ENCODE measurements around the gene DLG2.

DLG2 gene

GRCh38 chr11:83862033-83862432 lies 1765.1 kb downstream of the DLG2 start:
- DNase-seq: no peak

GRCh38 chr11:83858694-83859093 lies 1768.5 kb downstream of the DLG2 start:
- DNase-seq: no peak

GRCh38 chr11:83855237-83855636 lies 1771.9 kb downstream of the DLG2 start:
- DNase-seq: no peak

GRCh38 chr11:83852775-83853442 lies 1774.2 kb downstream of the DLG2 start:
- no peak for DNase-seq

GRCh38 chr11:83852012-83852411 lies 1775.1 kb downstream of the DLG2 start:
- DNase-seq: no peak

- no peak for DNase-seq
Observed at GRCh38 chr11:83847467-83848034, 1779.6 kb downstream of the DLG2 start.

- DNase-seq: no peak
Observed at GRCh38 chr11:83845797-83846196, 1781.3 kb downstream of the DLG2 start.

- no peak for DNase-seq
Observed at GRCh38 chr11:83840326-83840725, 1786.8 kb downstream of the DLG2 start.

GRCh38 chr11:83836883-83837654 lies 1790.1 kb downstream of the DLG2 start:
- no peak for DNase-seq

GRCh38 chr11:83836065-83836464 lies 1791.1 kb downstream of the DLG2 start:
- no peak for DNase-seq

GRCh38 chr11:83835423-83835822 lies 1791.7 kb downstream of the DLG2 start:
- DNase-seq: no peak

- no peak for DNase-seq
Observed at GRCh38 chr11:83831929-83832328, 1795.2 kb downstream of the DLG2 start.

- no peak for DNase-seq
Observed at GRCh38 chr11:83827940-83828554, 1799.1 kb downstream of the DLG2 start.

GRCh38 chr11:83827520-83827919 lies 1799.6 kb downstream of the DLG2 start:
- DNase-seq: no peak

- no peak for DNase-seq
Observed at GRCh38 chr11:83826078-83826477, 1801.1 kb downstream of the DLG2 start.

GRCh38 chr11:83823461-83824025 lies 1803.6 kb downstream of the DLG2 start:
- DNase-seq: no peak

GRCh38 chr11:83819931-83820549 lies 1807.1 kb downstream of the DLG2 start:
- no peak for DNase-seq

- no peak for DNase-seq
Observed at GRCh38 chr11:83818349-83818748, 1808.8 kb downstream of the DLG2 start.

GRCh38 chr11:83816572-83817187 lies 1810.5 kb downstream of the DLG2 start:
- no peak for DNase-seq

- DNase-seq: no peak
Observed at GRCh38 chr11:83815736-83816135, 1811.4 kb downstream of the DLG2 start.

GRCh38 chr11:83813296-83813695 lies 1813.8 kb downstream of the DLG2 start:
- no peak for DNase-seq

- no peak for DNase-seq
Observed at GRCh38 chr11:83809274-83809673, 1817.9 kb downstream of the DLG2 start.

All from activated effector memory CD4-positive, alpha-beta T cell treated with Interleukin-2 at 50 U/mL for 16 hours (primary cell).